GM12878 (cell line): ENCODE results near the gene GOLIM4. TPM values are rescaled to one million over a fixed set of nuclear protein-coding genes. Genes with fewer than 3 reads are reported as not detected.

Experiments used
- ATAC-seq: fragments of 200-7000 bp; cut with Tn5 transposase; 3 replicates; pipeline ENCODE4 v1.9.1; 2020; ENCODE audit warnings: mild to moderate bottlenecking, moderate library complexity
- BruUV-seq: library from RNA; stranded (reverse); fragments of 400-500 nt; replicated peaks from 2 replicates; lab custom pipeline; 2021; lab: Mats Ljungman, UMichigan
- CTCF ChIA-PET: fragments of 300-600 bp; sonication (Branson Sonifier 250); formaldehyde crosslinking; extraction: SDS; loops from one replicate; lab custom pipeline; 2021; ENCODE audit warnings: inconsistent platforms; lab: Yijun Ruan, JAX
- POLR2A ChIA-PET: fragments of 350-600 bp; formaldehyde crosslinking; extraction: SDS; loops from one replicate; lab custom pipeline; 2021; ENCODE audit warnings: inconsistent platforms; lab: Charles Lee
- RAD21 ChIA-PET: fragments of 300-600 bp; sonication (Branson Sonifier 250); formaldehyde crosslinking; loops from one replicate; lab custom pipeline; 2023; ENCODE audit warnings: antibody characterized with exemption; ENCODE audit not compliant: unreplicated experiment; lab: Charles Lee
- SMC1A ChIA-PET: fragments of 300-600 bp; sonication (Branson Sonifier 250); formaldehyde crosslinking; loops from one replicate; lab custom pipeline; 2023; ENCODE audit not compliant: unreplicated experiment, uncharacterized antibody; lab: Charles Lee
- DNase-seq: peaks from one replicate; pipeline ENCODE4 v3.0.0-alpha.2; 2011; ENCODE audit warnings: low read depth, low spot score
- FAIRE-seq: peaks from 3 replicates; lab custom pipeline; 2011; peaks lifted over from hg19 to GRCh38; lab: Jason Lieb, UNC
- H2AFZ ChIP-seq: 2 replicates; pipeline ENCODE4 v1.6.0; 2011; ENCODE audit warnings: low read depth, low read length, control low read depth; ENCODE audit not compliant: control insufficient read depth
- H3K27ac ChIP-seq: 2 replicates; pipeline ENCODE4 v1.5.1; 2011; ENCODE audit warnings: control low read depth; ENCODE audit not compliant: control insufficient read depth, insufficient read depth
- H3K27me3 ChIP-seq, 2 experiments: replicated peaks in 1 of 2; 2 replicates each; pipeline versions ENCODE4 v1.6.0 to v1.6.1; 2011; ENCODE audit warnings: low read length in 1 of 2; ENCODE audit not compliant: control insufficient read depth in 2 of 2, insufficient read depth in 2 of 2
- H3K36me3 ChIP-seq, 2 experiments: 2 replicates each; pipeline ENCODE4 v1.5.1; 2011; ENCODE audit warnings: low read length in 1 of 2; ENCODE audit not compliant: control insufficient read depth in 2 of 2, insufficient read depth in 2 of 2
- H3K4me1 ChIP-seq: 2 replicates; pipeline ENCODE4 v1.6.1; 2011; ENCODE audit warnings: mild to moderate bottlenecking, low read length, moderate library complexity, mixed read lengths; ENCODE audit not compliant: control insufficient read depth, insufficient read depth
- H3K4me2 ChIP-seq: 2 replicates; pipeline ENCODE4 v1.6.0; 2011; ENCODE audit warnings: control low read depth; ENCODE audit not compliant: control insufficient read depth, insufficient read depth
- H3K4me3 ChIP-seq: fragments of 200-600 bp; sonication (generic); 2 replicates; pipeline ENCODE4 v1.5.1; 2016
- H3K79me2 ChIP-seq: 2 replicates; pipeline ENCODE4 v1.6.0; 2011; ENCODE audit warnings: low read length; ENCODE audit not compliant: control insufficient read depth, insufficient read depth
- H3K9ac ChIP-seq: 2 replicates; pipeline ENCODE4 v1.8.0; 2011; ENCODE audit warnings: low read length, control low read depth, mixed read lengths; ENCODE audit not compliant: control insufficient read depth, insufficient read depth
- H3K9me3 ChIP-seq: replicated peaks from 3 replicates; pipeline ENCODE4 v1.5.1; 2011; ENCODE audit warnings: mild to moderate bottlenecking, low read length; ENCODE audit not compliant: control insufficient read depth, insufficient read depth
- H4K20me1 ChIP-seq: 2 replicates; pipeline ENCODE4 v1.6.0; 2011; ENCODE audit not compliant: control insufficient read depth, insufficient read depth
- ASH2L ChIP-seq: fragments of 300-600, 200-600 bp; sonication (generic); IDR thresholded peaks from 2 replicates; pipeline ENCODE4 v1.6.1; 2017; ENCODE audit warnings: low read depth, mild to moderate bottlenecking, borderline replicate concordance
- BACH1 ChIP-seq: fragments of 450-650 bp; IDR thresholded peaks from 2 replicates; pipeline ENCODE4 v1.6.1; 2017; ENCODE audit warnings: mild to moderate bottlenecking, borderline replicate concordance
- CHD2 ChIP-seq: IDR thresholded peaks from 2 replicates; pipeline ENCODE4 v1.6.1; 2011; ENCODE audit warnings: low read depth, low read length, improper control_type of control experiment, borderline replicate concordance
- DPF2 ChIP-seq: fragments of 450-650 bp; IDR thresholded peaks from 2 replicates; pipeline ENCODE4 v1.6.1; 2017; ENCODE audit warnings: mild to moderate bottlenecking
- EGR1 ChIP-seq, 2 experiments: IDR thresholded peaks; 1 replicate in 1 of 2; 2 replicates in 1 of 2; pipeline ENCODE4 v1.6.1; 2011 to 2012; ENCODE audit warnings: low read depth in 2 of 2, low read length in 2 of 2, borderline replicate concordance in 1 of 2, mild to moderate bottlenecking in 1 of 2, moderate library complexity in 1 of 2
- HDAC6 ChIP-seq: fragments of 200-600 bp; sonication (generic); IDR thresholded peaks from one replicate; pipeline ENCODE4 v1.8.0; 2017; ENCODE audit warnings: antibody characterized with exemption; ENCODE audit not compliant: unreplicated experiment
- IRF4 ChIP-seq: IDR thresholded peaks from 2 replicates; pipeline ENCODE4 v1.6.1; 2011; ENCODE audit warnings: low read depth, low read length
- NR2F1 ChIP-seq: fragments of 450-650 bp; conservative IDR thresholded peaks from 2 replicates; pipeline ENCODE4 v1.6.1; 2017; ENCODE audit warnings: mild to moderate bottlenecking
- POU2F2 ChIP-seq: IDR thresholded peaks from 3 replicates; pipeline ENCODE4 v1.6.1; 2011; ENCODE audit warnings: low read depth, mild to moderate bottlenecking, low read length, borderline replicate concordance
- SPI1 ChIP-seq: IDR thresholded peaks from 2 replicates; pipeline ENCODE4 v1.6.1; 2011; ENCODE audit warnings: low read depth, mild to moderate bottlenecking, low read length, moderate library complexity, borderline replicate concordance; ENCODE audit not compliant: insufficient read depth
- WRNIP1 ChIP-seq: IDR thresholded peaks from 2 replicates; pipeline ENCODE4 v1.6.1; 2011; ENCODE audit warnings: low read depth, low read length, improper control_type of control experiment, borderline replicate concordance
- WGBS: methylation state at CpG from one replicate; pipeline ENCODE4 v1.1.6; 2016; ENCODE audit warnings: low lambda C conversion rate; ENCODE audit not compliant: insufficient replicate concordance, insufficient coverage; ENCODE audit errors: missing lambda C conversion rate; 5-methylcytosine and 5-hydroxymethylcytosine counted together
- in situ Hi-C: fragments of 300-500 bp; cut with MboI; formaldehyde crosslinking; loops from 9 replicates; pipeline ENCODE4 v1.14.3; 2018; ENCODE audit warnings: mixed read lengths
- intact Hi-C: fragments of 100-400 bp; cut with micrococcal nuclease; formaldehyde crosslinking; loops from one replicate; pipeline ENCODE4 v1.14.2; 2022; ENCODE audit not compliant: unreplicated experiment
- polyA plus RNA-seq, 11 experiments: library from polyadenylated mRNA; depleted of rRNA in 4 of 11; unstranded in 6 of 11; stranded (reverse) in 5 of 11; fragments of >200 nt; fragmentation: Nextera tagmentation in 4 of 11; fragmentation: Illumina TruSeq in 1 of 11; extraction: Ambion mirVana in 4 of 11; extraction: Trizol in 1 of 11; gene quantifications; 1 replicate in 1 of 11; 2 replicates in 10 of 11; pipeline versions ENCODE4 v1.2.1 to v1.2.3, GENCODE V29; 2011 to 2016; ENCODE audit warnings: inconsistent platforms in 2 of 11, missing spikeins in 2 of 11, low read depth in 1 of 11
- total RNA-seq, 4 experiments: library from RNA; depleted of rRNA in 3 of 4; stranded (reverse); fragments of >200 nt in 3 of 4; fragmentation: Illumina TruSeq in 1 of 4; extraction: Trizol in 1 of 4; gene quantifications; 2 replicates each; pipeline versions ENCODE4 v1.2.1 to v1.2.3, GENCODE V29; 2013 to 2021
- TF ChIP-seq, protein P1 (sequence below): fragments of 450-650 bp; IDR thresholded peaks from 2 replicates; pipeline ENCODE4 v1.6.1; 2016; ENCODE audit warnings: mild to moderate bottlenecking, moderate library complexity, borderline replicate concordance
- TF ChIP-seq, protein P2 (sequence below): IDR thresholded peaks from 2 replicates; pipeline ENCODE4 v1.6.1; 2011; ENCODE audit warnings: borderline replicate concordance, low read depth, mild to moderate bottlenecking, moderate library complexity, low read length; ENCODE audit not compliant: insufficient read depth, poor library complexity, severe bottlenecking

GOLIM4 gene
- total and polyA plus RNA-seq, 10 of the 15 experiments (the other 5 are each of a cell fraction or from before 2014, with no cell fraction given): 11.1 to 32.4 (median 19.3) TPM

DNA sequence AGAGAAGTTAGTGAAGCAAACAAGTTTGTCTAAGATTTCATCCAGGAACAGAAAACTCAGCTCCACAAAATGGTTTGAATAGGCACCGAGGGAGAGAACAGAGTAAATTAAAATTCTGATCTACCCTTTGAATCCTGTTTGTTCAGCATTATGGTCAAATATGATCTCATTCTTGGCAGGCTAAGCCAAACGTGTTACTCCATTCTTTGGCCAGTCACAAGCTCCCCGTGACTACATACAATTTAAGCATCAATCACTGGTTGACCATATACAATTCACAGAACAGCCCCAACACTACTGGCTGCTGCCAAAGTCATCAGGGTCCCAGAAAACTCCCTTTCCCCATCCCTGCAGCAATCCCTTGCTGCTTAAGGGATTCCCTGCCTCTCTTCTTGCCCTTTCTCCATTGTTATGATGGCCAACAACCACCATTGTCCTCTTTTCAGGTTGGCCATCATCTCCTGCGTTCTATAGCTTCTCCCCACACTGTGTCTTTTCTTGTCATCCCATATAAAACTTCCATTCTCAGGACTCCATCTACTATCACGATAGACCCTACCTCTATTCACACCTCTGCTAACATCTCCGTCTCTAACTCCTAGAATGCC, 46.3 kb downstream of the GOLIM4 start:
- ChIA-PET CTCF (interaction anchor here (0.8 to 12.6 kb wide), 7 partner anchors 13 to 571 kb away, joined by 3 to 318 read pairs (median 3); no protein-coding TSS in a partner anchor), POLR2A (no interaction called here), RAD21 (interaction anchor here (2.2 to 5.4 kb wide), 2 partner anchors 42 to 117 kb away, joined by 6 to 76 read pairs; no protein-coding TSS in a partner anchor), SMC1A (interaction anchor here (0.8 to 10.3 kb wide), 9 partner anchors 9 to 177 kb away, joined by 3 to 186 read pairs (median 4); no protein-coding TSS in a partner anchor)
- peaks cover 16% of the 10 kb centered on the region for H3K79me2 ChIP-seq
- DNase-seq (no peak), FAIRE-seq (no peak), ATAC-seq (no peak)
- H3K4me1 ChIP-seq: peaks cover 12% of the 10 kb centered on the region
- intact Hi-C loops: loop anchor here (10.0 kb wide), 1 partner anchor 795 kb away; no protein-coding TSS in a partner anchor
- H3K27ac ChIP-seq: no peak overlapping the region
- no TSS peak for BruUV-seq
- H3K4me3 ChIP-seq: no peak overlapping the region
- H3K9me3 ChIP-seq: no peaks in the 10 kb centered on the region
- H2AFZ ChIP-seq: no peak overlapping the region
- WGBS: 80% methylated on average over 6 of the region's 6 CpGs
- no peaks in the 10 kb centered on the region for H4K20me1 ChIP-seq
- no peak for TF ChIP-seq ASH2L
- TF ChIP-seq SPI1: no peak
- TF ChIP-seq IRF4: no peak
- TF ChIP-seq BACH1: no peak
- TF ChIP-seq POU2F2: no peak
- TF ChIP-seq HDAC6: no peak
- no peak for TF ChIP-seq EGR1 (IDR thresholded peaks at IDR 0.05; ENCODE audit: borderline replicate concordance in 1 of 2, low read depth in 2 of 2, low read length in 2 of 2)
- TF ChIP-seq, protein P1, sequence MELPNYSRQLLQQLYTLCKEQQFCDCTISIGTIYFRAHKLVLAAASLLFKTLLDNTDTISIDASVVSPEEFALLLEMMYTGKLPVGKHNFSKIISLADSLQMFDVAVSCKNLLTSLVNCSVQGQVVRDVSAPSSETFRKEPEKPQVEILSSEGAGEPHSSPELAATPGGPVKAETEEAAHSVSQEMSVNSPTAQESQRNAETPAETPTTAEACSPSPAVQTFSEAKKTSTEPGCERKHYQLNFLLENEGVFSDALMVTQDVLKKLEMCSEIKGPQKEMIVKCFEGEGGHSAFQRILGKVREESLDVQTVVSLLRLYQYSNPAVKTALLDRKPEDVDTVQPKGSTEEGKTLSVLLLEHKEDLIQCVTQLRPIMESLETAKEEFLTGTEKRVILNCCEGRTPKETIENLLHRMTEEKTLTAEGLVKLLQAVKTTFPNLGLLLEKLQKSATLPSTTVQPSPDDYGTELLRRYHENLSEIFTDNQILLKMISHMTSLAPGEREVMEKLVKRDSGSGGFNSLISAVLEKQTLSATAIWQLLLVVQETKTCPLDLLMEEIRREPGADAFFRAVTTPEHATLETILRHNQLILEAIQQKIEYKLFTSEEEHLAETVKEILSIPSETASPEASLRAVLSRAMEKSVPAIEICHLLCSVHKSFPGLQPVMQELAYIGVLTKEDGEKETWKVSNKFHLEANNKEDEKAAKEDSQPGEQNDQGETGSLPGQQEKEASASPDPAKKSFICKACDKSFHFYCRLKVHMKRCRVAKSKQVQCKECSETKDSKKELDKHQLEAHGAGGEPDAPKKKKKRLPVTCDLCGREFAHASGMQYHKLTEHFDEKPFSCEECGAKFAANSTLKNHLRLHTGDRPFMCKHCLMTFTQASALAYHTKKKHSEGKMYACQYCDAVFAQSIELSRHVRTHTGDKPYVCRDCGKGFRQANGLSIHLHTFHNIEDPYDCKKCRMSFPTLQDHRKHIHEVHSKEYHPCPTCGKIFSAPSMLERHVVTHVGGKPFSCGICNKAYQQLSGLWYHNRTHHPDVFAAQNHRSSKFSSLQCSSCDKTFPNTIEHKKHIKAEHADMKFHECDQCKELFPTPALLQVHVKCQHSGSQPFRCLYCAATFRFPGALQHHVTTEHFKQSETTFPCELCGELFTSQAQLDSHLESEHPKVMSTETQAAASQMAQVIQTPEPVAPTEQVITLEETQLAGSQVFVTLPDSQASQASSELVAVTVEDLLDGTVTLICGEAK: no peak
- TF ChIP-seq, protein P2, sequence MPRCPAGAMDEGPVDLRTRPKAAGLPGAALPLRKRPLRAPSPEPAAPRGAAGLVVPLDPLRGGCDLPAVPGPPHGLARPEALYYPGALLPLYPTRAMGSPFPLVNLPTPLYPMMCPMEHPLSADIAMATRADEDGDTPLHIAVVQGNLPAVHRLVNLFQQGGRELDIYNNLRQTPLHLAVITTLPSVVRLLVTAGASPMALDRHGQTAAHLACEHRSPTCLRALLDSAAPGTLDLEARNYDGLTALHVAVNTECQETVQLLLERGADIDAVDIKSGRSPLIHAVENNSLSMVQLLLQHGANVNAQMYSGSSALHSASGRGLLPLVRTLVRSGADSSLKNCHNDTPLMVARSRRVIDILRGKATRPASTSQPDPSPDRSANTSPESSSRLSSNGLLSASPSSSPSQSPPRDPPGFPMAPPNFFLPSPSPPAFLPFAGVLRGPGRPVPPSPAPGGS: no peak
- TF ChIP-seq WRNIP1: no peak
- TF ChIP-seq CHD2: no peak
- TF ChIP-seq NR2F1: no peak
- no peak for TF ChIP-seq DPF2
- H3K27me3 ChIP-seq: no peaks in the 10 kb centered on the region
- no peak overlapping the region for H3K9ac ChIP-seq
- in situ Hi-C loops: loop anchor here (5.0 to 10.0 kb wide), 2 partner anchors 113 to 805 kb away; no protein-coding TSS in a partner anchor
- H3K36me3 ChIP-seq: no peaks in the 10 kb centered on the region; a peak in 1 of 4 replicates
- H3K4me2 ChIP-seq: no peak overlapping the region
